ENCODE measurements around the gene RAD54L2.
"Not testable (repeated sequence)": the region's sequence is repeated elsewhere in the genome, so short reads cannot be mapped to it uniquely, and the experiment has no call there.

The RAD54L2 gene

DNA sequence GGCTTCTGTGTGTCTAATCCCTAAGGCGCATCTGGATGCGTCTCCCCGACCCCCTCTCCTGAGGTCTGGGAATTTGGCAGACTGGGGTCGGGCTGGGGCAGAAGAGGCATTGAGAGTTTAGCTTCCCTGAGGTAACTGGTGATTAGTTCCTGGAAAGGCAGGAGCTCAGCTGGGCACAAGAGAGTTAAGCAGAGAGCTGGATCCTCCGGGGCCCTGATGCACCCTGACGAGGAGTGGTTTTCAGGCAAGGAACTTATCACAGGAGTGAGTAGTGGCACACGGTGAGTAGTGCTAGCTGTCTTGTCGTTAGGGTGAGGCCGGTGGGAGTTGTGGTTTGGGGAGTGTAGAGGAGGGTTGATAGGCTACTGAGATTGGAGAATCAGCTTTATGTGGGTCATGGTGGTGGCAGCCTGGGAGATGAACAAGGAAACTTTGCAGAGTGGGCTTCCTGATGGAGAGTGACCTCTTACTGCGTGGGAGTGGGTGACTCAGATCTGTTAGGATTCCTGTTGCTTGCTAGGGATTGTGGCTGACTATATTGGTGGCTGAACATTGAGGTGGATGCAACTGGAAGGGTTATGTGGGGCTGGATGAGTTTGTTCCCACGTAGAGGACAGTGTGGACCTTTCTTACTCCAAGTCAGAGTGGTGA is 897 bp downstream of the RAD54L2 start:
- DNase-seq (ENCODE audit: low spot score): peak; percentile 37

DNA sequence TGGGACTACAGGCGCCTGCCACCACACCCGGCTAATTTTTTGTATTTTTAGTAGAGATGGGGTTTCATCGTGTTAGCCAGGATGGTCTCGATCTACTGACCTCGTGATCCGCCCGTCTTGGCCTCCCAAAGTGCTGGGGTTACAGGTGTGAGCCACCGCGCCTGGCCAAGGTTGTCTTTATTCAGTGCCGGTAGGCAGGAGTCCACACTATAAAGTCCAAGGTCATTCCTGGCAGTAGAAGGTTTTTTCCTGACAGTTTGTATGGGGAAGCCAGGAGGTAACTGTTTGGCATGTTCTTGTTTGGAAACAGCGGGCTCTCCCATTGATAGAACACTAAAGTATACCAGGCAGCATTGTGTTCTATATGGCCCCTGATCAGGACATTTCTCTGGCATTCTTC is 4.1 kb downstream of the RAD54L2 start:
- DNase-seq (ENCODE audit: low spot score): not testable (repeated sequence)

DNA sequence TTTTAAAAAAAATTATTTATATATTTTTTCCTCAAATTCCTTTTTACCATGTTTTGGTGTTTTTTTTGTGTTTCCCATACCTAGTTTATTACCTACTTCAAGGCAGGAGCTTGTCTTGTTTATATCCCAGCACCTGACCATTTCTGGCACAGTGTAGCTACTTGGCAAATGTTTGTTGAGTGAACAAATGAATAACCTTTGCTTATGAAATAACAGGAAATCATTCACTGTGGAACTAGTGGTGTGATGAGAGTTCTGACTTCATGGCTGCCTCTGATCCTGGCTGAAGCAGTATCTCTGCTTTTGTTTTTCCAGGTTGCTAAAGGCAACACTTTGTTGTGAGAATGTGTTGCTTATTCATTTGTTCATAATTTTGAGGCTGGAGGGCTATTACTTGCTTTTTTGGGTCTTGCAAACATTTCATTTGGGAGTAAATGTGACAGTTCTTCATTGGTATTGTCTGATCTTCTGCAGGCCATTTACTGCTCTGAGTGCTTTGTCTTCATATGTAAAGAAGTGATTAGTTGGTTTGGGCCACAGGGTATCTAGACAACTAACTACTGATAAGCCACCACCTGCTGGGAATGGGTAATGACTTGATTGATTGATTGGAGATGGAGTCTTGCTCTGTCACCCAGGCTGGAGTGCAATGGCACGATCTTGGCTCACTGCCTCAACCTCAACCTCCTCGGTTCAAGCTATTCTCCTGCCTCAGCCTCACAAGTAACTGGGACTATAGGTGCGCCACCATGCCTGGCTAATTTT is 5.7 kb downstream of the RAD54L2 start:
- DNase-seq (ENCODE audit: low spot score): no peak

DNA sequence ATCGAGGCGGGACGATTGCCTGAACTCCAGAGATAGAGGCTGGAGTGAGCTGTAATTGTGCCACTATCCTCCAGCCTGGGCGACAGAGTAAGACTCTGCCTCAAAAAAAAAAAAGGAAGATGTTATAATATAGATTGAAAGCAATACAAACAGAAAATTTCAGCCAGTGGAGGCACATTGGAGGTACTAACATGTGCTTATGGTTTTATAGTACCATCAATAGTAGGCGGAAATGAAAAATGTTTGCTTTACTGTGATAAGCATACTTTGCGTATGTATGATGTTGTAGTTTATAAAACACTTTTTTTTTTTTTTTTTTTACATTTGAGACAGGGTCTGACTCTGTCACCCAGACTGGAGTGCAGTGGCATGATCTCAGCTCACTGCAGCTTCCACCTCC is 8.8 kb downstream of the RAD54L2 start:
- DNase-seq (ENCODE audit: low spot score): no peak

DNA sequence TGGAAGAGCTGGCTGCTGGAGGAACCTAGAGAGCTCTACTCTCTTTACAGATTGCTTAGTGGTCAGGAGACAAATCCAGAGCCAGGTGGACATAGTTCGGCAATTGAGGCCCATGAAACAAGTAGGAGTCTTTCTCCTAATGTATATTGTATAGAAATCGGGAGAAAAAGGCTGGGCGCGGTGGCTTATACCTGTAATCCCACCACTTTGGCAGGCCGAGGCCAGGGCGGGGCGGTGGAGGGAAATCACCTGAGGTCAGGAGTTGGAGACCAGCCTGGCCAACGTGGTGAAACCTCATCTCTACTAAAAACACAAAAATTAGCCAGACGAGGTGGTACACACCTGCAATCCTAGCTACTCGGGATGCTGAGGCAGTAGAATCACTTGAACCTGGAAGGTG is 10.8 kb downstream of the RAD54L2 start:
- no peak for DNase-seq (ENCODE audit: low spot score)

DNA sequence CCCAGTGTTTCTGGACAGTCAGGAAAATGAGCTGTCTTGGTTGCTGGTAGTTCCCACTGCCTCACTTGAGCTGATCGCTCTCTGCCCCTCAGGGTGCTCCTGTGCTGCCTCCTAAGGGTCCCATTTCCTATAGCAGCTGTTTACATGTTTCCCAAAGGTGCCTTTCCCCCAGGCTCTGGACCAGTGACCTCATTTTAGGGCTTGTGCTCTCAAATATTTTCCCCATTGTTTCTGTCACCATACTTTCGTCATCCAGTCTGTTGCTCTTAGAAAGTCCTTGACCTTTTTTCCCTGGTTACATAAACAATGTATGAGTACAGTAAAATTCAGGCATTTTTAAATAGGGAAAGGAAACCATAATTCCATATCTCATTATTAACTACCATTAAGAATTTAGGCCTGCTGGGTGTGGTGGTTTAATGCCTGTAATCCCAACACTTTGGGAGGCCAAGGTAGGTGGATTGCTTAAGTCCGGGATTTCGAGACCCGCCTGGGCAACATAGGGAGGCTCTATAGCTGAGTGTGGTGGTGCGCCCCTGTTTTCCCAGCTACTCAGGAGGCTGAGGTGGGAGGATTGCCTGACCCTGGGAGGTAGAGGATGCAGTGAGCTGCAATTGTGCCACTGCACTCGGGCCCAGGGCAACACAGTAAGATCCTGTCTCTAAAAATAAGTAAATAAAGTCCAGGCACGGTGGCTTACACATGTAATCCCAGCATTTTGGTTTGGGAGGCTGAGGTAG is 11.7 kb downstream of the RAD54L2 start:
- DNase-seq (ENCODE audit: low spot score): no peak

DNA sequence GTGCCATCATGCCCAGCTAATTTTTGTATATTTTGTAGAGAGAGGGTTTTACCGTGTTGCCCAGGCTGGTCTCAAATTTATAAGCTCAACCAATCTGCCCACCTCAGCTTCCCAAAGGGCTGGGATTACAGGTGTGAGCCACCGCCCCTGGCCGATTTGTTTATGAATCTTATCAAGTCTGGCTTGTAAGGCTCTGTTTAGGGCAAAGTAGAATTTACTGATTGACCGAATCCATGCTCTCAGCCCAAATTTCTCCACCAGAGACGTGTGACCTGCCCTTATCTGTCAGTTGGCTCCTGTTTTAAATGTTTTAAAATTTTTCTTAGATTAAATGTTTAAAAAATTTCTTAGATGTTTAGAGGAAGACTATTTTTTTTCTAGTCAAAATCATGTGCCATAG is 19.5 kb downstream of the RAD54L2 start:
- DNase-seq (ENCODE audit: low spot score): no peak

DNA sequence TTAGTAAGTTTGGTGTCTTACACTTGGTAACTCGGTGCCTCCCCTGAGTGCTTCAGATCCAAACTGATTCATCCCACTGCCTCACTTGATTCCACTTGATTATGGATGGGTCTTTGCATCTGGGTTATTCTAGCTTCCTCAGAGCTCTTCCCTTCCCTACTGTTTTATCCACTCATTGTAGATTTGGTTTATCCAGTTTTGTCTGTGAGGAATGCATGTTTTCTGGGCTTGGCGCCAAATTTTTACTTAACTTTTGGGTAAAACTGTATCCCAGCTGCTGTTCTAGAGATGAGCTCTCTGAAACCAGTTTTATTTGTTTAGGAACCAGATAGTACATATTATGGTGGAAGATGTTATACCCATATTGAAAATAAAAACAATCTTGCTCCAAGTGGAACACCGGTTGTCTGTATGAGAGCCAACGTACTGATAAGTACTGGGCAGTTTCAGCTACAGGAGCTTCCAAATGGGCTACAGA is 20.9 kb downstream of the RAD54L2 start:
- no peak for DNase-seq (ENCODE audit: low spot score)

DNA sequence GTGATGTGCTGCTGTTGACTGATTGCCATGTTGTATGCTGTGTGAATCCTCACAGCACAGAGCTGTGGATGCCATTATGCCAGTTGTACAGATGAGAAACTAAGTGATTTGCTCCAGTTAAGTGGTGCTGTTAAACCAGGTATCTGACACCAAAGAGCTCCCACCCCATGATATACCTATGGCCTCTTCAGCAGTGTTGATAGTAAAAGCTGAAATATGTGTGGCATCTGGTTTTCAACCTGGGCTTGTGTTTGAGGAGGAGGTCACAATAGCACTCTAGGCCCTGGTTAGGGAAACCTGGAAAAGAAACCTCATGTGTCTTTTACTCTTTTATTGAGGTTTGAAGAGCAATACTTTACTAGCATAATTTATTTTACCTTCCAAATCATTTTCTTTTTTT is 21.4 kb downstream of the RAD54L2 start:
- DNase-seq (ENCODE audit: low spot score): no peak

DNA sequence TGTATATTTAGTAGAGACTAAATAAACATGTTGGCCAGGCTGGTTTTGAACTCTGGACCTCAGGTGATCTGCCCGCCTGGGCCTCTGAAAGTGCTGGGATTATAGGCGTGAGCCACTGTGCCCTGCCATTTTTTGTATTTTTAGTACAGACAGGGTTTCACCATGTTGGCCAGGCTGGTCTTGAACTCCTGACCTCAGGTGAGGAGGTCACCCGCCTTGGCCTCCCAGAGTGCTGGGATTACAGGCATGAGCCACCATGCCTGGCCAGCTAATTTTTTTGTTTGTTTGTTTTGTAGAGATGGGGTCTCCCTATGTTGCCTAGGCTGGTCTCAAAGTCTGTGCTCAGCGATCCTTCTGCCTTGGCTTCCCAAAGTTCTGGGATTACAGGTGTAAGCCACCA is 23.9 kb downstream of the RAD54L2 start:
- not testable (repeated sequence) for DNase-seq (ENCODE audit: low spot score)

DNA sequence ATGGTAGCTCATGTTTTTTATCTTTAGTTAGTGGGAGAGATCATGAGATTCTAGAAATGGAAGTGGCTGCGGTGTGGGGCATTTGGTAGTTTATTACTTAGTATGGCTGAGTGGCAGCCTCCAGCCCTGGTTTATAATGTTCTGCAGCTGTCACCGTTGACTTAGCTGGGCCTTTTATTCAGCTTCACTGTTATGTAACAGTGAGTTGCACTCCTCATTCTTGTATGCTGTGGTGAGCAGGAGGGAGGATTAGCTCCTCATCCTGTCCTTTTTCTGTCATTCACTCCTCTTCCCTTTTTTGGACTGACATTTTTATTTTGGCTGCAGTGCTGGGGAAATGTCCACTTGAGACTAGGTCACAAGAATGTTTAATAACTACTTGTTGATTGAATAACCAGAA is 29.5 kb downstream of the RAD54L2 start:
- no peak for DNase-seq (ENCODE audit: low spot score)

DNA sequence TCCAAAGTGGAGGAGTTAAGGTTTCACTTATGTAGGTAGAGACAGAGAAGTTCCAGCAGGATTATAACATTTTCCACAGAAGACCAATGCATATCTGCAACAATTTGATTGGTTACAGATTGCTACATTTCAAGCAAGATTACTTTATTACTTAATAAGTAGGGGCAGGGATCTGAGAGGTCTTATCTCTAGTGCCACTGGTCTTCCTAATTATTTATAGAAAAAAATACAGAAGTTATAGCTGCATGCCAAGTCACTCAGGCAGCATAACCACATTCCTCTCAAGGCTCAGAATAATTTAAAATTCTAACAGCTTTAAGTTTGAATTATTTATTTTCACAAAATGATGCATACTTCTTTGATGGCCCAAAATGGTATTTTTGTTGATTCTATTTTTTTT is 30.5 kb downstream of the RAD54L2 start:
- DNase-seq (ENCODE audit: low spot score): no peak

DNA sequence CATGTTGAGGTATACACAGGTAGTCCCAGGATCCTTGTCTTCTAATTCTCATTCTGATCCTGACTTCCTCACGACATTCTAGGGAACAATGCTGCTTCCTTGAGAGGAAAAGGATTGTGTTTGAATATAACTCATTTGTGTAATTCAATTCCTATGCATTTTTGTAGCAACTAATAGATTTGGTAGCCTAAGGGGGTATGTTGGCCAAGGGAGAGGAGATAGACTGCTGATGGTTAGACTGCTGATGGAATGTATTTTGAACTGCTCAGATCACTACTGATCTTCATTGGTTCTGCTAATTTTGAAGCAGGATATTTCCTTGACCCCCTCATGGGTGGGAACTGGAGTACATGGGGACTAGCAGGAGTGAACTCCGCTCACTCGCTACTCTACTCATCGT is 39.7 kb downstream of the RAD54L2 start:
- no peak for DNase-seq (ENCODE audit: low spot score)

DNA sequence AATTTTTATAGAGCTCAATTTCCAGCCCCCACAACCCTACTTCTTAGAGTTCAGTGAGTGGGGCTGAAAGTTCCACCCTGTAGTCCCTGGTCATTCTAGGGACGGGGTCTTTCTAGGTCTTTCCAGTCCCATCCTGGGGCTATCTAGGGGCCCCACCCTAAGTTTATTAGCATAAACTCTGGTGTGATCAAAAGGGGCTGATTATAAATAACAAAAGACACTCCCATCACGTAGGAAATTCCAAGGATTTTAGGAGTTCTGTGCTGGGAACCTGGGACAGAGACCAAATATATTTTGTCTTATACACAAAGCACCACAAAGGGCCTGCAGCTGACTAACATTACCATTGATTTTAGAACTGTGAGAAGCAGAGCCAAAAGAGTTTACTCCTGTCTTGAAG is 41.9 kb downstream of the RAD54L2 start:
- DNase-seq (ENCODE audit: low spot score): no peak

DNA sequence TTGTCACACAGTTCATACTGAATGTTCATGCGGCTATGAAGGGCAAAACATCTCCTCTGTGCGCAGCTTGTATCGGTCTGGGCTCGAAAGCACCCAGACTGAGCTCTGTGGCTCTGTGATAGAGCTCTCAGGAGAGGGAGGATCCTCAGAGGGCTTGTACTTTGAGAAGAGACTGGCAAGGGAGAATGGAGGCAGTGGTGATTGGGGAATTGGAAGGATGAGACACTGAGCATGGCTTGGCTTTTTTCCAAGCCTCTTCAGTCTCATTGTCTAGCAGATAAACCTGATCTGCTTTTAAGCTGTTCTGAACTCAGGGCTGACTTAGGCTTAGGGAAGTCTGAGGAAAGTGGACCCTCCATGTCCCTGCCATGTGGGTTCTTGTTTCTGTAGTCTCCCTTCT is 43.0 kb downstream of the RAD54L2 start:
- no peak for DNase-seq (ENCODE audit: low spot score)

DNA sequence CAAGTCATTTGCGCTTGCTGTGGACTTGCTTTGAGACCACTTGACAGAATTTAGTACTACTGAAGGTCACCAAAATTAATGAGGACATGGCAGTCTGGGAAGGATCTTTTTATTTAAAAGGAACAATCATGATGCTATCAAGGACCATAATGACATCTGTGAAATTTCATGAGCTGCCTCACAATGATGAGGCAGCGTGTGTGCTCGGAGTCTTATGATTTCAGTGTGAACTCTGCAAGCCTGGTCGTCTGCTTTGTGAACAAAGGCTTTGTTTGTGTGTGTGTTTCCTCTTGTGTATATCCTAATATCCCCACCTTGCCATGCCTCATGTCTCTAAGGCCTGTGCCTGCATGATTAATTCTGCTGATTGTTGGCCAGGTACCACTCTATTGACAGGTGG is 46.7 kb downstream of the RAD54L2 start:
- DNase-seq (ENCODE audit: low spot score): no peak

DNA sequence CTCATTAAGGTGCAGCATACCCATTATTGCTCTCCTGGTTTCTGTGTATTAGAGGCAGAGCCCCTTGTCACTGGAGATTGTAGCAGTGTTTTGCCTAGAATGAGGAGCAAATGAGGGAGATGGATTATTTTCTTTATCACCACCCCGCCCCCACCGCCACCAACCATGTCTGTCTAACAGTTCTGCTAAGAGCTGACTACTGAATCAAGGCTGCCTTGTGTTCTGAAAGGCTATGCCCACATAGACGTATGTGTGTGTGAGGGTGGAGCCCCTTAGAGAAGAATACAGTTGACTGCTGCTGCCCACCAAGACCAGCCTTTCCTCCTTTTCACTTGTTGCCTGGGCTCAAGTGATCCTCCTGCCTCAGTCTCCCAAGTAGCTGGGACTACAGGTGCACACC is 47.4 kb downstream of the RAD54L2 start:
- no peak for DNase-seq (ENCODE audit: low spot score)
